ENCODE measurements around the gene MADD. TPM values are rescaled to one million over a fixed set of nuclear protein-coding genes. Genes with fewer than 3 reads are reported as not detected.

MADD gene
- polyA plus RNA-seq, 1 donor from 2014 or later: 66.9 TPM

DNA sequence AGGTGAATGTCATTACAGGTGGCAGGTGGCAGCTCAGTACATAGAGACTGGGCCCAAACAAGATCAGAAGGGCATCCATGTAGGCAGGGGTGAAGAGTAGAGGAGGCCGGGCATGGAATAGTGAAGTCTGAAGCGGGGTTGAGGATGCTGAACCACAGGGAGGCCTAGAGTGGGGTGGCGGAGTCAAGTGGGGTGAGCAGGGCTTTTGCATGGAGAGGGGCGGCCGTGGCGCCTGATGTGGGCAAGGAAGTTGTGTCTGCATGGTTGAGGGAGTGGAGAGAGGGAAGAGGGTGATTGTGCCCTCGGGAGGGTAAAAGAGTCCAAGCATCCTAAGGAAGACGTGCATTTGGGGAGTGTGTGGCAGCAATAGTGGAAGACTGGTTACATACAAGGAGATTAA is 40.8 kb upstream of the MADD start:
- no peak overlapping the region for H3K4me2 ChIP-seq (ENCODE audit: low read length)
- no peak overlapping the region for H2AFZ ChIP-seq (ENCODE audit: low read depth, low read length)
- H3K9me2 ChIP-seq (ENCODE audit: insufficient read depth, low read length): no peaks in the 10 kb centered on the region
- H3K36me3 ChIP-seq (ENCODE audit: insufficient read depth, low read length): no peaks in the 10 kb centered on the region
- H3K27ac ChIP-seq (ENCODE audit: low read length): no peak overlapping the region
- no peaks in the 10 kb centered on the region for H3K27me3 ChIP-seq (ENCODE audit: insufficient read depth, low read depth, low read length)
- no peaks in the 10 kb centered on the region for H4K20me1 ChIP-seq (ENCODE audit: insufficient read depth)
- no peak overlapping the region for H3K9ac ChIP-seq (ENCODE audit: low read length)
- no peaks in the 10 kb centered on the region for H3K9me3 ChIP-seq (ENCODE audit: low read length)
- H3F3A ChIP-seq (ENCODE audit: insufficient read depth, low read length, poor library complexity, severe bottlenecking): no peaks in the 10 kb centered on the region
- H3K79me2 ChIP-seq (replicated peaks; ENCODE audit: insufficient read depth, low read length): no peaks in the 10 kb centered on the region
- no peak for TF ChIP-seq EZH2 (IDR thresholded peaks at IDR 0.05; ENCODE audit: borderline replicate concordance, insufficient read depth, low read length, poor library complexity, severe bottlenecking)
- no peak for TF ChIP-seq RAD21 (conservative IDR thresholded peaks at IDR 0.05)
- no peak for TF ChIP-seq POLR2AphosphoS5 (IDR thresholded peaks at IDR 0.05)
- no peak for TF ChIP-seq MXI1 (conservative IDR thresholded peaks at IDR 0.05; ENCODE audit: poor library complexity, severe bottlenecking)
- no peak for TF ChIP-seq EP300 (conservative IDR thresholded peaks at IDR 0.05; ENCODE audit: poor library complexity, severe bottlenecking)
- TF ChIP-seq, protein P1, sequence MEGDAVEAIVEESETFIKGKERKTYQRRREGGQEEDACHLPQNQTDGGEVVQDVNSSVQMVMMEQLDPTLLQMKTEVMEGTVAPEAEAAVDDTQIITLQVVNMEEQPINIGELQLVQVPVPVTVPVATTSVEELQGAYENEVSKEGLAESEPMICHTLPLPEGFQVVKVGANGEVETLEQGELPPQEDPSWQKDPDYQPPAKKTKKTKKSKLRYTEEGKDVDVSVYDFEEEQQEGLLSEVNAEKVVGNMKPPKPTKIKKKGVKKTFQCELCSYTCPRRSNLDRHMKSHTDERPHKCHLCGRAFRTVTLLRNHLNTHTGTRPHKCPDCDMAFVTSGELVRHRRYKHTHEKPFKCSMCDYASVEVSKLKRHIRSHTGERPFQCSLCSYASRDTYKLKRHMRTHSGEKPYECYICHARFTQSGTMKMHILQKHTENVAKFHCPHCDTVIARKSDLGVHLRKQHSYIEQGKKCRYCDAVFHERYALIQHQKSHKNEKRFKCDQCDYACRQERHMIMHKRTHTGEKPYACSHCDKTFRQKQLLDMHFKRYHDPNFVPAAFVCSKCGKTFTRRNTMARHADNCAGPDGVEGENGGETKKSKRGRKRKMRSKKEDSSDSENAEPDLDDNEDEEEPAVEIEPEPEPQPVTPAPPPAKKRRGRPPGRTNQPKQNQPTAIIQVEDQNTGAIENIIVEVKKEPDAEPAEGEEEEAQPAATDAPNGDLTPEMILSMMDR (IDR thresholded peaks at IDR 0.05; ENCODE audit: poor library complexity, severe bottlenecking): no peak
- TF ChIP-seq SMC3 (conservative IDR thresholded peaks at IDR 0.05; ENCODE audit: poor library complexity): no peak
- no peak for TF ChIP-seq TAF1 (IDR thresholded peaks at IDR 0.05; ENCODE audit: low read depth)
- TF ChIP-seq, protein P2, sequence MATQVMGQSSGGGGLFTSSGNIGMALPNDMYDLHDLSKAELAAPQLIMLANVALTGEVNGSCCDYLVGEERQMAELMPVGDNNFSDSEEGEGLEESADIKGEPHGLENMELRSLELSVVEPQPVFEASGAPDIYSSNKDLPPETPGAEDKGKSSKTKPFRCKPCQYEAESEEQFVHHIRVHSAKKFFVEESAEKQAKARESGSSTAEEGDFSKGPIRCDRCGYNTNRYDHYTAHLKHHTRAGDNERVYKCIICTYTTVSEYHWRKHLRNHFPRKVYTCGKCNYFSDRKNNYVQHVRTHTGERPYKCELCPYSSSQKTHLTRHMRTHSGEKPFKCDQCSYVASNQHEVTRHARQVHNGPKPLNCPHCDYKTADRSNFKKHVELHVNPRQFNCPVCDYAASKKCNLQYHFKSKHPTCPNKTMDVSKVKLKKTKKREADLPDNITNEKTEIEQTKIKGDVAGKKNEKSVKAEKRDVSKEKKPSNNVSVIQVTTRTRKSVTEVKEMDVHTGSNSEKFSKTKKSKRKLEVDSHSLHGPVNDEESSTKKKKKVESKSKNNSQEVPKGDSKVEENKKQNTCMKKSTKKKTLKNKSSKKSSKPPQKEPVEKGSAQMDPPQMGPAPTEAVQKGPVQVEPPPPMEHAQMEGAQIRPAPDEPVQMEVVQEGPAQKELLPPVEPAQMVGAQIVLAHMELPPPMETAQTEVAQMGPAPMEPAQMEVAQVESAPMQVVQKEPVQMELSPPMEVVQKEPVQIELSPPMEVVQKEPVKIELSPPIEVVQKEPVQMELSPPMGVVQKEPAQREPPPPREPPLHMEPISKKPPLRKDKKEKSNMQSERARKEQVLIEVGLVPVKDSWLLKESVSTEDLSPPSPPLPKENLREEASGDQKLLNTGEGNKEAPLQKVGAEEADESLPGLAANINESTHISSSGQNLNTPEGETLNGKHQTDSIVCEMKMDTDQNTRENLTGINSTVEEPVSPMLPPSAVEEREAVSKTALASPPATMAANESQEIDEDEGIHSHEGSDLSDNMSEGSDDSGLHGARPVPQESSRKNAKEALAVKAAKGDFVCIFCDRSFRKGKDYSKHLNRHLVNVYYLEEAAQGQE (IDR thresholded peaks at IDR 0.05; ENCODE audit: borderline replicate concordance): no peak
- no peak overlapping the region for H3K4me3 ChIP-seq (ENCODE audit: low read length)

DNA sequence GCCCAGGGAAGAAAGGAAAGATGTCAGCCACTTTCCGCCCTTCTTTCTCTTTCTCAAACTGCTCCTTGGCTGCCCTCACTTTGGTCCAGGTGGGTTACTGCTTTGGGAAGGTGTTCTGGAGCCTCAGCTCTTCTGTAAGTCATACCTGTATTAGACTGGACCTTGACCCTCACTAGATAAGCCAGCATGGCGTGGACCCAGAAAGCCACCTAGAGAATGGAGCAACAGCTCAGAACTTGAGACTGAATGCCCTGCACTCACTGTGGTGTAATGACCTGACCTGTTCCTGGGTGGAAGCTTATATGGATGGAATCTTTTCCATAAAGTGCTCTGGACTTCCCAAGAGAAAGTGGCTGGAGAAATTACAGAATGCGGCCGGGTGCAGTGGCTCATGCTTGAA is 36.9 kb upstream of the MADD start:
- H3K9me3 ChIP-seq (ENCODE audit: low read length): no peaks in the 10 kb centered on the region
- H3K27ac ChIP-seq (ENCODE audit: low read length): no peak overlapping the region
- TF ChIP-seq RAD21 (conservative IDR thresholded peaks at IDR 0.05): no peak
- TF ChIP-seq, protein P1 (IDR thresholded peaks at IDR 0.05; ENCODE audit: poor library complexity, severe bottlenecking): no peak
- TF ChIP-seq EZH2 (IDR thresholded peaks at IDR 0.05; ENCODE audit: borderline replicate concordance, insufficient read depth, low read length, poor library complexity, severe bottlenecking): no peak
- no peak for TF ChIP-seq POLR2AphosphoS5 (IDR thresholded peaks at IDR 0.05)
- TF ChIP-seq SMC3 (conservative IDR thresholded peaks at IDR 0.05; ENCODE audit: poor library complexity): no peak
- TF ChIP-seq EP300 (conservative IDR thresholded peaks at IDR 0.05; ENCODE audit: poor library complexity, severe bottlenecking): no peak
- TF ChIP-seq TAF1 (IDR thresholded peaks at IDR 0.05; ENCODE audit: low read depth): no peak
- TF ChIP-seq, protein P2 (IDR thresholded peaks at IDR 0.05; ENCODE audit: borderline replicate concordance): no peak
- TF ChIP-seq MXI1 (conservative IDR thresholded peaks at IDR 0.05; ENCODE audit: poor library complexity, severe bottlenecking): no peak
- no peak overlapping the region for H3K4me3 ChIP-seq (ENCODE audit: low read length)
- H3K4me2 ChIP-seq (ENCODE audit: low read length): no peak overlapping the region
- H2AFZ ChIP-seq (ENCODE audit: low read depth, low read length): no peak overlapping the region
- H3F3A ChIP-seq (ENCODE audit: insufficient read depth, low read length, poor library complexity, severe bottlenecking): no peaks in the 10 kb centered on the region
- no peaks in the 10 kb centered on the region for H3K36me3 ChIP-seq (ENCODE audit: insufficient read depth, low read length)
- H4K20me1 ChIP-seq (ENCODE audit: insufficient read depth): no peaks in the 10 kb centered on the region
- H3K27me3 ChIP-seq (ENCODE audit: insufficient read depth, low read depth, low read length): no peaks in the 10 kb centered on the region
- H3K9me2 ChIP-seq (ENCODE audit: insufficient read depth, low read length): no peaks in the 10 kb centered on the region
- H3K79me2 ChIP-seq (replicated peaks; ENCODE audit: insufficient read depth, low read length): no peaks in the 10 kb centered on the region
- H3K9ac ChIP-seq (ENCODE audit: low read length): no peak overlapping the region
